PFSK-1 (cell line): Measurements from ENCODE around the gene RETSAT.

ENCODE experiments used
- FOXP2 ChIP-seq: optimal IDR thresholded peaks from 2 replicates; pipeline ENCODE3; 2011; ENCODE audit warnings: borderline replicate concordance, control low read depth, inconsistent platforms; ENCODE audit not compliant: insufficient read depth; ENCODE audit errors: extremely low read length, extremely low read depth
- POLR2AphosphoS5 ChIP-seq: IDR thresholded peaks from 2 replicates; pipeline ENCODE4 v1.6.1; 2012; ENCODE audit warnings: low read depth, mild to moderate bottlenecking, control low read depth, low read length, moderate library complexity
- SIN3A ChIP-seq: IDR thresholded peaks from 2 replicates; pipeline ENCODE4 v1.6.1; 2012; ENCODE audit warnings: mild to moderate bottlenecking, low read length, moderate library complexity, borderline replicate concordance; ENCODE audit not compliant: insufficient read depth
- TAF1 ChIP-seq: IDR thresholded peaks from 2 replicates; pipeline ENCODE4 v1.6.1; 2012; ENCODE audit warnings: low read length, control low read depth, borderline replicate concordance; ENCODE audit not compliant: insufficient read depth
- TF ChIP-seq, protein P1 (sequence below), 2 experiments: IDR thresholded peaks; 2 replicates each; pipeline versions ENCODE4 v1.6.1 to v1.8.0; 2011 to 2012; ENCODE audit warnings: low read depth in 2 of 2, low read length in 2 of 2, control low read depth in 1 of 2, inconsistent platforms in 1 of 2, mild to moderate bottlenecking in 1 of 2, moderate library complexity in 1 of 2; ENCODE audit not compliant: insufficient read depth in 1 of 2

Gene RETSAT

DNA sequence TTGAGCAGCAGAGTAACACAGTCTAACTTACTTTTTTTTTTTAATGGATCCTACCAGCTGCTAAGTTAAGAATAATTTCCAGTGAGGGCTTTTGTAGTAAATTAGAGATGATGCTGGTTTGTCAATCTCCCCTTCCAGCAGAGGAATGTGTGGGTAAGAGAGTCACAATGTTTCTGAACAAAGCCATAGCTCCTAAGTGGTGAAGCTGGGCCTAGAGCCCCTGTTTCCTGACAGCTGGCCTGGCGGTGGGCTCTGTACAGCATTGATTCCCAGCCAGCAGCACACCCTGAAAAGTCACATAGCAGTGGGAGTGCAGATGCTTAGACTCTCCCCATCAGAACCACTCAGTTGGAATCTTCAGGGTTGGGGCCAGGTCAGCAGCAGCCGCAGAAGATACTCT lies 31.4 kb upstream of the RETSAT start:
- TF ChIP-seq SIN3A, result no peak
- no peak for TF ChIP-seq TAF1
- no peak for TF ChIP-seq FOXP2
- TF ChIP-seq, protein P1, sequence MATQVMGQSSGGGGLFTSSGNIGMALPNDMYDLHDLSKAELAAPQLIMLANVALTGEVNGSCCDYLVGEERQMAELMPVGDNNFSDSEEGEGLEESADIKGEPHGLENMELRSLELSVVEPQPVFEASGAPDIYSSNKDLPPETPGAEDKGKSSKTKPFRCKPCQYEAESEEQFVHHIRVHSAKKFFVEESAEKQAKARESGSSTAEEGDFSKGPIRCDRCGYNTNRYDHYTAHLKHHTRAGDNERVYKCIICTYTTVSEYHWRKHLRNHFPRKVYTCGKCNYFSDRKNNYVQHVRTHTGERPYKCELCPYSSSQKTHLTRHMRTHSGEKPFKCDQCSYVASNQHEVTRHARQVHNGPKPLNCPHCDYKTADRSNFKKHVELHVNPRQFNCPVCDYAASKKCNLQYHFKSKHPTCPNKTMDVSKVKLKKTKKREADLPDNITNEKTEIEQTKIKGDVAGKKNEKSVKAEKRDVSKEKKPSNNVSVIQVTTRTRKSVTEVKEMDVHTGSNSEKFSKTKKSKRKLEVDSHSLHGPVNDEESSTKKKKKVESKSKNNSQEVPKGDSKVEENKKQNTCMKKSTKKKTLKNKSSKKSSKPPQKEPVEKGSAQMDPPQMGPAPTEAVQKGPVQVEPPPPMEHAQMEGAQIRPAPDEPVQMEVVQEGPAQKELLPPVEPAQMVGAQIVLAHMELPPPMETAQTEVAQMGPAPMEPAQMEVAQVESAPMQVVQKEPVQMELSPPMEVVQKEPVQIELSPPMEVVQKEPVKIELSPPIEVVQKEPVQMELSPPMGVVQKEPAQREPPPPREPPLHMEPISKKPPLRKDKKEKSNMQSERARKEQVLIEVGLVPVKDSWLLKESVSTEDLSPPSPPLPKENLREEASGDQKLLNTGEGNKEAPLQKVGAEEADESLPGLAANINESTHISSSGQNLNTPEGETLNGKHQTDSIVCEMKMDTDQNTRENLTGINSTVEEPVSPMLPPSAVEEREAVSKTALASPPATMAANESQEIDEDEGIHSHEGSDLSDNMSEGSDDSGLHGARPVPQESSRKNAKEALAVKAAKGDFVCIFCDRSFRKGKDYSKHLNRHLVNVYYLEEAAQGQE (IDR thresholded peaks at IDR 0.05; ENCODE audit: insufficient read depth in 1 of 2, low read depth in 2 of 2, low read length in 2 of 2), result no peak
- TF ChIP-seq POLR2AphosphoS5, result no peak

DNA sequence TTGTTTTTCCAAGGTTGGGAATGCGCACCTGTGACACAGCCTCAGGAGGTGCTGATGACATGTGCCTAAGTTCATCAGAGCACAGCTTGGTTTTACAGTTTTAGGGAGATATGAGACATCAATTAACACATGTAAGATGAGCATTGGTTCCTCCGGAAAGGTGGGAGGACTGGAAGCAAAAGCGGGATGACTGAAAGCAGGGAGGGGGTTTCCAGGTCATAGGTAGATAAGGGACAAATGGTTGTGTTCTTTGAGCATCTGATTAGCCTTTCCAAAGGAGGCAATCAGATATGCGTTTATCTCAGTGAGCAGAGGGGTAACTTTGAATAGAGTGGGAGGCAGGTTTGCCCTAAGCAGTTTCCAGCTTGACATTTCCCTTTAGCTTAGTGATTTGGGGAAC lies 29.5 kb upstream of the RETSAT start:
- TF ChIP-seq FOXP2, result no peak

DNA sequence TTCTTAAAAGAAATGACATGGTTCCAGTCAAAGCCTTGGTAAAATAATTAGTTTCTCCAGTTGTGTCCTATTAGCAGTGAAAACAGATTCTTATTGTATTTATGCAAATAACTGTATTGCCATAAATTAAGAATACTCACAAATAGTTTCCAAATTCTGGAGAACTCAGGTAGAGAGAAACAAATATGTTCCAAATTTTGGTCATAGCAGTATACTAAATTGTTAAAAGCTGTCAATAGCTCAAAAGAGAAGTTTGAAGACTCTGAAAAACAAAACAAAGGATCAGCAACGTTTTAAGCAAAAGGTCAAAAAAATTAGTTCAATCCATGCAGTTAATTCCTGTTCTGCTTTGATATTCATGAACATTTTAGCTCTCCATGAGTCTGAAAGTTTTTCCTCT lies 25.7 kb upstream of the RETSAT start:
- TF ChIP-seq SIN3A (no peak), TAF1 (no peak), POLR2AphosphoS5 (no peak), FOXP2 (no peak)
- TF ChIP-seq, protein P1 (IDR thresholded peaks at IDR 0.05; ENCODE audit: insufficient read depth in 1 of 2, low read depth in 2 of 2, low read length in 2 of 2), result no peak

DNA sequence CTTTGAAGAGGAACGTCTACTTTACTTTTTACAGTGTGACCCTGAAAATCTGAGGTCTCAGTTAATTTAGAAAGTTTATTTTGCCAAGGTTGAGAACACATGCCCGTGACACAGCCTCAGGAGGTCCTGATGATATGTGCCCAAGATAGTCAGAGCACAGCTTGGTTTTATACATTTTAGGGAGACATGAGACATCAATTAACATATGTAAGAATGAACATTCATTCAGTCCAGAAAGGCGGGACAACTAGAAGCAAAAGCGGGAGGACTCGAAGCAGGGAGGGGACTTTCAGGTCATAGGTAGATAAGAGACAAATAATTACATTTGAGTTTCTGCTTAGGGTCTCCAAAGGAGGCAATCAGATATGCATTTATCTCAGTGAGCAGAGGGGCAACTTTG lies 23.9 kb upstream of the RETSAT start:
- TF ChIP-seq, protein P1 (IDR thresholded peaks at IDR 0.05; ENCODE audit: insufficient read depth in 1 of 2, low read depth in 2 of 2, low read length in 2 of 2), result no peak
- no peak for TF ChIP-seq FOXP2
- no peak for TF ChIP-seq SIN3A
- TF ChIP-seq TAF1, result no peak
- TF ChIP-seq POLR2AphosphoS5, result no peak

DNA sequence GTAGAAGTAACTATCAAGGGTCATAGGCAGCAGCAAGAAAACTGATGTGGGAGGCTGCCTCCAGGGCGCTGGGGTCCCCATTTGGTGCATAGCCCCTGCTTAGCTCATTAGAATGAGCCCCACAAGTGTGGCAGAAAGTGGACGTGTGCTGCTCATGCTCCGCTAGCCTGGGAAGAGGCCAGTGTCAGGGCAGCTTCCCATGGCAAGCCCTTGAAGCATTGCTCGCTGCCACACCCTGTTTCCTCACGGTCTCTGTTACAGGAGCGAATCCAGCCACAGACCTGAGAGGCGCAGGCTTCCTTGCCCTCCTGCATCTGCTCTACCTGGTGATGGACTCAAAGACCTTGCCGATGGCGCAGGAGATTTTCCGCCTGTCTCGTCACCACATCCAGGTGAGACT lies 22.8 kb upstream of the RETSAT start:
- TF ChIP-seq TAF1 (no peak), FOXP2 (no peak), SIN3A (no peak), POLR2AphosphoS5 (no peak)
- TF ChIP-seq, protein P1 (IDR thresholded peaks at IDR 0.05; ENCODE audit: insufficient read depth in 1 of 2, low read depth in 2 of 2, low read length in 2 of 2), result no peak
